Measurements from ENCODE around the gene USP21. TPM values are rescaled to one million over a fixed set of nuclear protein-coding genes. Genes with fewer than 3 reads are reported as not detected.

The USP21 gene
- total and polyA plus RNA-seq, 2 of the 13 experiments (the other 11 are each of a cell fraction or from before 2014, with no cell fraction given): 10.1 to 33.1 TPM

GRCh38 chr1:161137881-161138280, 21.4 kb upstream of the USP21 start:
- in situ Hi-C loops (cut with HindIII; ENCODE audit: extremely low pct_ligation_motif_present, low pct_unique_long_range_greater_than_20kb): no loop called here
- peaks cover 7% of the 10 kb centered on the region; the same call in 1 of the 2 replicates for H3K4me1 ChIP-seq (ENCODE audit: insufficient read depth, low read length)
- ATAC-seq (no peak), DNase-seq (ENCODE audit: low spot score) (no peak), FAIRE-seq (no peak)
- H3K9ac ChIP-seq (ENCODE audit: insufficient read depth, low read depth, low read length): no peak overlapping the region
- POLR2A ChIA-PET: no interaction called here
- no peak overlapping the region for H3K4me3 ChIP-seq (replicated peaks in 1 of 3; ENCODE audit: insufficient read depth in 1 of 3, low read depth in 2 of 3, low read length in 3 of 3)
- no peak overlapping the region for H3K27ac ChIP-seq (ENCODE audit: extremely low read length, insufficient read depth, low read length)
- no peaks in the 10 kb centered on the region; a peak in 1 of 5 replicates for H3K27me3 ChIP-seq (ENCODE audit: control insufficient read depth in 1 of 2, insufficient read depth in 2 of 2, low read length in 2 of 2)
- BruUV-seq (replicated peaks): no TSS peak
- no peak overlapping the region for H3K4me2 ChIP-seq (ENCODE audit: low read depth, low read length)
- no peak overlapping the region for H2AFZ ChIP-seq (ENCODE audit: low read length)
- intact Hi-C loops (cut with micrococcal nuclease; ENCODE audit: unreplicated experiment): loop anchor here (2.0 to 10.0 kb wide), 2 partner anchors 41 to 143 kb away; no protein-coding TSS in a partner anchor
- TF ChIP-seq CBX5 (CRISPR knock-in tag; IDR thresholded peaks at IDR 0.05; ENCODE audit: borderline replicate concordance): no peak
- TF ChIP-seq JUN (CRISPR knock-in tag; IDR thresholded peaks at IDR 0.05): no peak
- no peak for TF ChIP-seq FOXO1 (CRISPR knock-in tag; IDR thresholded peaks at IDR 0.05)
- TF ChIP-seq, protein P1, sequence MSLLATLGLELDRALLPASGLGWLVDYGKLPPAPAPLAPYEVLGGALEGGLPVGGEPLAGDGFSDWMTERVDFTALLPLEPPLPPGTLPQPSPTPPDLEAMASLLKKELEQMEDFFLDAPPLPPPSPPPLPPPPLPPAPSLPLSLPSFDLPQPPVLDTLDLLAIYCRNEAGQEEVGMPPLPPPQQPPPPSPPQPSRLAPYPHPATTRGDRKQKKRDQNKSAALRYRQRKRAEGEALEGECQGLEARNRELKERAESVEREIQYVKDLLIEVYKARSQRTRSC (CRISPR knock-in tag; IDR thresholded peaks at IDR 0.05; ENCODE audit: low read depth): no peak
- no peak for TF ChIP-seq ZNF761 (CRISPR knock-in tag; conservative IDR thresholded peaks at IDR 0.05)
- no peak for TF ChIP-seq SKI (IDR thresholded peaks at IDR 0.05; ENCODE audit: partially characterized antibody)
- TF ChIP-seq LRRFIP1 (CRISPR knock-in tag; conservative IDR thresholded peaks at IDR 0.05): no peak
- no peak for TF ChIP-seq HDAC1 (CRISPR knock-in tag; IDR thresholded peaks at IDR 0.05)
- TF ChIP-seq NR0B2 (CRISPR knock-in tag; IDR thresholded peaks at IDR 0.05): no peak
- no peak for TF ChIP-seq ZNF557 (CRISPR knock-in tag; IDR thresholded peaks at IDR 0.05)
- CTCF ChIA-PET (ENCODE audit: low intra/inter-chr PET ratio, low total read pairs): no interaction called here
- no peaks in the 10 kb centered on the region for H4K20me1 ChIP-seq (ENCODE audit: insufficient read depth, low read length)
- 97% methylated on average over 3 of the region's 3 CpGs for WGBS (ENCODE audit: low lambda C conversion rate)
- no peaks in the 10 kb centered on the region for H3K9me3 ChIP-seq (ENCODE audit: low read length)
- H3K79me2 ChIP-seq (ENCODE audit: insufficient read depth, low read length): peaks cover 9% of the 10 kb centered on the region
- H3K36me3 ChIP-seq (replicated peaks in 1 of 2; ENCODE audit: control insufficient read depth in 1 of 2, insufficient read depth in 2 of 2, low read length in 2 of 2): no peaks in the 10 kb centered on the region
